Glomerular visceral epithelial cell (primary cell): ENCODE data around the gene ITGAV.

Experiments used
- DNase-seq: peaks from one replicate; pipeline ENCODE4 v3.0.0-alpha.2; 2016; ENCODE audit errors: extremely low spot score

Gene ITGAV

GRCh38 chr2:186717320-186718007 is 127.6 kb downstream of the ITGAV start:
- DNase-seq = no peak

DNA sequence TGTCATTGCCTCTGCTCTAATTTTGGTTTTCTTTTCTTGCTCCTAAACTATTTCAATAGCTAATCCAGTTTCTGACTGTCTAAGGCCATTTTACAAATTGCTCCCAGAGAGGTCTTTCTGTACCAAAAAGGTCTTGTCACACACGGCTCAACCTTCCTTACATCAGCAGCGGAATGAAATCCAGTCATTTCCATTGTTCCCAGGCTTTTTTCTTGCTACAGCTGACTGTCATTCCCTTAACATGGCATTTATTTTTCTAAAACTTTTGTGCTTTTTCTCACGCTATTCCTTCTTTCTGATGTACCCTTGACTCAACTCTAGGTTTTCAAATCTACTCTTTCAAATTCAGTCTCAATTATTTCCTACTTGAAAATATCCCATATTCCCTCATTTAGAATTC is 128.3 kb downstream of the ITGAV start:
- no peak for DNase-seq

DNA sequence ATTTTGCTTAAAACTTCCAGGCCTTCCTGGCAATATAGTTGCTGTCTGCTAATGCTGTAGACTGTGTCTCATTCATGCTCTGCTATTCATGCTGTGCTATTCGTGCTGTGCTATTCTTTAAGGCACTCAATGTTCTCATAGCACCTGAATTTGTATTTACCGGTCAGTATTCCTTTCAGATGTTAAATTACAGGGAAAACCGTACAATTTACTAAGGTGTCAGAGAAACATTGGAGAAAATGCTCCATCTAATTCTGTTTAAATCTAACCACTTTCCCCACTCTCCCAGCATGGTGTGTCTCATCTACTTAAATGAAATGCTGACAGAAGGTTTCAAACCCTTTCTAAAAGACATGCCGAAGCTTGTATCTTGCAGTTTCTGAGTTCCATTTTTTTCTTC is 129.0 kb downstream of the ITGAV start:
- no peak for DNase-seq

GRCh38 chr2:186721956-186722355 is 132.1 kb downstream of the ITGAV start:
- DNase-seq = no peak

DNA sequence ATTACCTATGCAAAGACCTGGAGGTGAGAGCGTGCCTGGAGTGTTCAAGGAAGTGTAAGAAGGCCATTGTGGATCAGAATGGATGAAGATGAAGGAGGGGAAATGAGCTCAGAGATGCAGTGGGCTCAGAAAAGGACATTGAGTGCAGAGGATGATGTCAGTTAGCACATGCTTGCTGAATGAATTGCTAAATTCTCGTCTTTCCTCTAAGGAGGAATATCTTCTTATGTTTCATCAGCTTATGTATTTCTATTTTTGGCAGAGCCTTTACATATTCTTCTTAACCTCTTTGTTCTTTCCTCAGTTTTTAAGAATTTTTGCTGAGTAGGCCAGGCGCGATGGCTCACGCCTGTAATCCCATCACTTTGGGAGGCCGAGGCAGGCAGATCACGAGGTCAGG is 134.9 kb downstream of the ITGAV start:
- DNase-seq = no peak

- no peak for DNase-seq
Measured at GRCh38 chr2:186725783-186726182, 135.9 kb downstream of the ITGAV start.

DNA sequence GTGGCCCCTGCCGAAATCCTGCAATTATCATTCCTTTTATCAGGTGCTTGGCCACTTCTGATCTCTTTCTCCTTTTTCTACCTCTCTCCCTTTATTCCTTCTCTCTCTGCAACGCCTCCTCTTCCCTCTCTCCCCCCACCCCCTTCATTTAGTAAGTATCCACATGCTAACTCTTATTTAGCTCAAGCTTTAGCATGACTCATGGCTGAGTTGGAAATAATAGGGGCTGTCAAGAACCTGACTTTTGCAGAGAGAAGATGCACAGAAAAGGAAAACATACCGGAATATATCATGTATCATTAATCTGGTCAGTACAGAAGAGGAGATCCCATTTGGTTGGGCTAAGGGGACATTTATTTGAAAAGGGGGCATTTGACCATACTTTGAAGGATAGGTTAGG is 137.1 kb downstream of the ITGAV start:
- DNase-seq = no peak

GRCh38 chr2:186728631-186729030 is 138.8 kb downstream of the ITGAV start:
- DNase-seq = no peak
